Stimulated activated CD8-positive, alpha-beta memory T cell treated with anti-CD3 and anti-CD28 coated beads, Interleukin-4, amount 100 ng/mL, for 4 hours (primary cell): ENCODE data around the gene KRTAP20-4.

Experiments used
- DNase-seq, 2 donors: peaks; one replicate each; pipeline ENCODE4 v3.0.0-alpha.2; 2020; ENCODE audit warnings: low read depth in 2 of 2, low spot score in 1 of 2

Gene KRTAP20-4

GRCh38 chr21:30620522-30620921, at the start of gene KRTAP20-4:
Gene KRTAP20-4 (plus strand): TSS chr21:30620627.
- no peak for DNase-seq

- DNase-seq, result no peak
Observed at GRCh38 chr21:30577766-30578165, 42.7 kb upstream of the KRTAP20-4 start.

GRCh38 chr21:30579346-30579745, 41.1 kb upstream of the KRTAP20-4 start:
- DNase-seq, result no peak

GRCh38 chr21:30580132-30580531, 40.3 kb upstream of the KRTAP20-4 start:
- no peak for DNase-seq

DNA sequence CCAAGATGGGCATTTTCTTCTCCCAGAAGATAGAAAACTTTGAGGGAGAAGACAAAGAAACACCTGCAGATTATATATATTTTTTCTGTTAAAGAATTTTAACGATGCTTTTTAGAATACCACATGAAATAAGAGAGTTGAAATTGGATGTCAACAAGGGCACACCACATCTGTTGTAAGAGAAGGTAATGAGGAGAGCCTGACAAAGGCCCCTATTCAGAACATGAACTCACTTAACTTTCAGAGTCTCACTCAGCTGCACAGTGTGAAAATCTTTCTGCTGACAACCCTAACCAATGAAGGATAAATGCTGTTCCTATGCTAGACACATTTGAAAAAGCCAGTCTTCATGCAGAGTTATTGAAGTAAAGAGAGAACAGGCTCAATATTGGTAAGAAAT, 37.6 kb upstream of the KRTAP20-4 start:
- DNase-seq, result no peak

- DNase-seq, result no peak
Observed at GRCh38 chr21:30590297-30590696, 30.1 kb upstream of the KRTAP20-4 start, which contains the start of gene KRTAP22-2. Gene KRTAP22-2 (minus strand): TSS chr21:30590397.

GRCh38 chr21:30592140-30592539, 28.3 kb upstream of the KRTAP20-4 start, which contains the start of gene KRTAP6-3:
Gene KRTAP6-3 (plus strand): TSS chr21:30592440. CDS start chr21:30592446, 6 bp downstream.
- DNase-seq, result no peak

- DNase-seq, result no peak
Observed at GRCh38 chr21:30598802-30599201, 21.6 kb upstream of the KRTAP20-4 start, which contains the start of gene KRTAP6-2. Gene KRTAP6-2 (minus strand): TSS chr21:30598902. CDS start chr21:30598874, 28 bp downstream.

GRCh38 chr21:30600787-30601186, 19.6 kb upstream of the KRTAP20-4 start, which contains the start of gene KRTAP22-1:
Gene KRTAP22-1 (plus strand): TSS chr21:30601087.
- DNase-seq, result no peak

GRCh38 chr21:30605968-30606367, 14.5 kb upstream of the KRTAP20-4 start:
- DNase-seq, result no peak

GRCh38 chr21:30612132-30612531, 8.3 kb upstream of the KRTAP20-4 start:
- DNase-seq, result no peak

GRCh38 chr21:30613836-30614235, 6.6 kb upstream of the KRTAP20-4 start, which contains the start of gene KRTAP6-1:
Gene KRTAP6-1 (minus strand): TSS chr21:30613930. CDS start chr21:30613904, 26 bp downstream.
- no peak for DNase-seq

DNA sequence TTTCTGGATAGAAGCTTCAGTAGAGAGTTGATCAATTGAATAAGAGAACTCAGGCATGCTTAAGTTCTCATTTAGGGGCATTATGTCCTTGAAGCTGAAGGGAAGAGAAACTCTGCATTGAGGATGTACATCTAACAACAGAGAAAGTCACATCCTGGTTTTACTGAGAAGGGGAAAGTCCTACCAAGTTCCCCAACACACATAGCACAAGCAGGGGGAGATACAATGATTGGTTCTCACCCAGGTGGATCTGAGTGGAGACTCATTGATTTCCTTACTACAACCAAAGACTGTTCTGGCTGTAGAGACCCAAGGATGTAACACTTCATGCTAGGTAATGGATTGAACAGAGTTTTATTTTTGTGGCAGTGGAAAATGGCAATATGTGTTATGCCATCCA, 5.2 kb upstream of the KRTAP20-4 start:
- no peak for DNase-seq

DNA sequence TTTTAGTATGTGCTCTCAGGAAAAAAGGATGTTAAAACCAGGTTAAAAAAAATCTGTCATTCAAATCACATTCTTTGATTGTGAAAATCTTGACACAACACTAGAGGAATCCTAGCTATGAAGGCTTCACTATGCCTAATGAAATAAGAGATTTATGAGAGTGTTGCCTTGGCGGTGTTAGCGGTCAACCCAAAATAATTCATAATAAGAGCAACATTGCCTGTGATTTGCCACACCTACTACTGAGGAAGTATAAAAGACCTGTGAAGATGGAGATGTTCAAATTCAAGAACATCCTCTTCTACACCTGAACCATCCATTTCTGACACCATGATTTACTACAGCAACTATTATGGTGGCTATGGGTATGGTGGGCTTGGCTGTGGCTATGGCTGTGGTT, 4.3 kb upstream of the KRTAP20-4 start, which contains the start of gene KRTAP20-1:
Gene KRTAP20-1, plus strand, starts transcription at position 301 of the 400 bp plus-strand sequence. Its CDS starts 30 bp downstream, at position 331.
- DNase-seq, result no peak

DNA sequence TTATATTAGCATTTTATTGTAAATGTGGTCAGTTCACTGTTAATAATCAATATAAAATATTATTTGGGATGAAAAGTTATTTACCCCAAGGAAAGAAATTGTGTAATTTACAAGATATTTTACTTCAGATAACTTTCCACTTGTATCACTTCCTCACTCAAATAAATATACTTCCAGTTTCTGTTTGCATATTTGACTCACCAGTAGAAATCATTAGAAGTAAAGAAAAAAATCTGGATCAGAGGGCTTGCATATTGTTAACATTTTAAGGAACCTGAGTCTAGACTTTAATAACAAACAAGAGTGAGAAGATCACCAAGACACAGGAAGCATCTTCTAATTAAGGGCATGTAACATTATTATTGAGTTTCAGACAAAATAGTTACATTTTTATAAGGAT, 347 bp upstream of the KRTAP20-4 start:
- DNase-seq, result no peak

- DNase-seq, result no peak
Observed at GRCh38 chr21:30623362-30623761, 2.9 kb downstream of the KRTAP20-4 start.

DNA sequence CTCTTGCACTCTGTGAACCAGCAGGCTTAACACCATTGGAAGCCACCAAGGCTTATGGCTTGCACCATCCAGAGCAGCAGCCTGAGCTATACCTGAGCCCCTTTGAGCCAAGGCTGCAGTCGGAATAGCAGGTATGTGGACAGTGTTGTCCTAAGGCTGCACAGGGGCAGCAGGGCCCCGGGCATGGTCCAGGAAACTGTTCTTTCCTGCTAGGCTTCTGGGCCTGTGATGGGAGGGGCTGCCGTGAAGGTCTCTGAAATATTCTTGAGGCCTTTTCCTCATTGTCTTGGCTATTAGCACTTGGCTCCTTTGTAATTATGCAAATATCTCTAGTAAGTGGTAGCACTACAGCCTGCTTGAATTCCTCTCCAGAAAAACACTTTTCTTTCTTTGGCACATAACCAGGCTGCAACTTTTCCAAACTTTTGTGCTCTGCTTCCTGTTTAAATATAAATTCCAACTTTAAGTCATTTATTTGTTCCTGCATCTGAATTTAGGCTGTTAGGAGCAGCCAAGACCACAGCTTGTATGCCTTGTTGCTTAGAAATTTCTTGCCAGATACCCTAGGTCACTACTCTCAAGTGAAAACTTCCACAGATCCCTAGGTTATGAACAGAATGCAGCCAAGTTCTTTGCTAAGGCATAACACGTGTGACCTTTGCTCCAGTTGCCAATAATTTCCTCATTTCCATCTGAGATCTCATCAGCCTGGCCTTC, 5.2 kb downstream of the KRTAP20-4 start:
- DNase-seq, result no peak

GRCh38 chr21:30628109-30628508, 7.7 kb downstream of the KRTAP20-4 start:
- DNase-seq, result no peak

DNA sequence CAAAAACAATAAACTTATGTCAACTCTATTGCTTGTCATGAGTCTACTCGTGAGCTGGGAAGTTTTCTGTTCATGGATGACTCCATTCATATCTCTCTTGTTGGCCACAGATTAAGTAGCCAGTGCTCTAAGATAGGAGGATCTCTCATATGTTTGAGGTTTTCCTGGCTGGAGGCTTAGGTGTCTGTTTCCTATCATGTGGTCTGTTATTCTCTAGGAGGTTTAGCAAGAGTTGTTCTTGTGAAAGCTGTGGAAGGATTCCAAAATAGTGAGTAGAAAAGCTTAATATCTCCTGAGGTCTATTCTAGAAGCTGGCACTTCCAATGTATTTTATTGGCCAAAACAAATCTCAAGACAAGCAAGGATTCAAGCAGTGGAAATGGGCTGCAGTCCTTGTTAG, 8.8 kb downstream of the KRTAP20-4 start:
- no peak for DNase-seq

DNA sequence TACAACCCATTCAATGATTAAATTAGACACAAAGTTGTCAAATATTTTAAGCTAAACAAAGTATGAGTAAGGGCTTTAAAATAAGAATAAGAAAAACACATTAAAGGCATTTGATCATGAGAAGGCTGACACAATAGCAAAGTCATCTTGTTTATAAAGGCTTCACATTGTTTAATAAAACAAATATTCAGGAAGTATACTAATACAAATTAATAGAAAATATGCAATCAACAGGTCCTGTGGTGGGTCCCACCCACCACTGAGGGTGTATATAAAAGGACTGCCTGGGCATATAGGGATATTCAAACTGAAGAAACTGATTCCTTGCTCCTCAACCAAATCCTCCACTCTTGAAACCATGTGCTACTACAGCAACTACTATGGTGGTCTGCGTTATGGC, 14.5 kb downstream of the KRTAP20-4 start, which contains the start of gene KRTAP20-2:
Gene KRTAP20-2, plus strand, starts transcription at position 301 of the 400 bp plus-strand sequence. Its CDS starts 58 bp downstream, at position 359.
- no peak for DNase-seq

DNA sequence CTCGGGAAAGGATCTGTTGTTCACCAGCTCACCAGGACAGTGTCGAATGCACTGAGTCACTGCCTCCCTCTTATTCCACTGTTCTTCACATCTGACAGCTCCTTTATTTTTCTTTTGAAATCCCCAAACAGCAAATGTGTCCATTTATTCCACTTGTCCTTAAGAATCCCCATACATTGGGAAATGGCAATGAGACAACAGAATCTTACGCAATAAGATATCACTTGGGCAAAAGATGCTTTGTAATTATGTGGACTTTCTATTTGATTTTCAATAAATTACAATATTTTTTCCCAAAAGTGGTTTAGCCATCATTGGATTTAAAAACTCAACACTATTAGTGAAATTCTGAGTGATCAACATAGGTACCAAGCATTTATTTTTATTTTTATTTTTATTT, 18.3 kb downstream of the KRTAP20-4 start:
- DNase-seq, result no peak

DNA sequence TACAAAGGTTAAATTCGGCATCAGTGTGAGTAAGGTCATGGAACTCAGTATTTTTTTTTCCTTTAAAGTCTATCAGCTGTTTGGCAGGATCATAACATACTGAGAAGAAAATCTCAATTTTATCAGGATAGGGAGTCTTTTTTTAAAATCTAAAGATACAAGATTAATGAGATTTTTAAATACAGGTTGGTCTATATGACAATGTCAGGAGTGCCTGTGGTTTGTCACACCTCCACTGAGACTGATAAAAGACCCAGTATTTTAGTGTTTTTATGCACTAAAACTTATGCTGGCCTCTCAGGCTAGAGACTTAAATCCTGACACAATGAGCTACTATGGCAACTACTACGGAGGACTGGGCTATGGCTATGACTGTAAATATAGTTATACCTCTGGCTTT, 22.1 kb downstream of the KRTAP20-4 start, which contains the start of gene KRTAP20-3:
Gene KRTAP20-3, plus strand, starts transcription at position 301 of the 400 bp plus-strand sequence.
- no peak for DNase-seq
